H1 (cell line): Measurements from ENCODE around the gene FGFBP1. TPM values are rescaled to one million over a fixed set of nuclear protein-coding genes. Genes with fewer than 3 reads are reported as not detected.

ENCODE experiments used
- CTCF ChIA-PET: fragments of 300-600 bp; sonication (Branson Sonifier 250); formaldehyde crosslinking; loops from one replicate; lab custom pipeline; 2021; ENCODE audit not compliant: partially characterized antibody; lab: Charles Lee
- POLR2A ChIA-PET: fragments of 300-600 bp; sonication (Branson Sonifier 250); formaldehyde crosslinking; loops from one replicate; lab custom pipeline; 2021; ENCODE audit warnings: inconsistent platforms; ENCODE audit not compliant: partially characterized antibody; lab: Charles Lee
- DNase-seq, 2 experiments: peaks; one replicate each; pipeline versions ENCODE4 v3.0.0 to v3.0.0-alpha.2; 2010 to 2022; ENCODE audit warnings: low spot score in 2 of 2, low read depth in 1 of 2, mixed read lengths in 1 of 2
- FAIRE-seq: peaks from 2 replicates; lab custom pipeline; 2011; peaks lifted over from hg19 to GRCh38; lab: Jason Lieb, UNC
- H2AFZ ChIP-seq: 2 replicates; pipeline ENCODE4 v1.8.1; 2012; ENCODE audit warnings: low read length, inconsistent platforms
- H2AK5ac ChIP-seq: 2 replicates; pipeline ENCODE4 v1.6.1; 2013; ENCODE audit warnings: low read depth, low read length
- H2BK120ac ChIP-seq: replicated peaks from 2 replicates; pipeline ENCODE3; 2013; ENCODE audit warnings: low read depth, low read length, inconsistent platforms
- H2BK12ac ChIP-seq: 2 replicates; pipeline ENCODE4 v1.6.1; 2013; ENCODE audit warnings: low read depth, low read length
- H2BK15ac ChIP-seq: 2 replicates; pipeline ENCODE4 v1.6.1; 2013; ENCODE audit warnings: low read length
- H2BK20ac ChIP-seq: 2 replicates; pipeline ENCODE4 v1.6.1; 2013; ENCODE audit warnings: low read length
- H2BK5ac ChIP-seq: 2 replicates; pipeline ENCODE4 v1.6.1; 2013; ENCODE audit warnings: low read depth, low read length
- H3K14ac ChIP-seq: 2 replicates; pipeline ENCODE4 v1.6.1; 2013; ENCODE audit warnings: inconsistent platforms; ENCODE audit not compliant: insufficient read length
- H3K18ac ChIP-seq: 2 replicates; pipeline ENCODE4 v1.6.1; 2013; ENCODE audit warnings: low read length; ENCODE audit errors: extremely low read depth
- H3K23ac ChIP-seq: 2 replicates; pipeline ENCODE4 v1.6.1; 2013; ENCODE audit warnings: inconsistent platforms; ENCODE audit not compliant: insufficient read length
- H3K23me2 ChIP-seq: 2 replicates; pipeline ENCODE4 v1.6.1; 2013; ENCODE audit warnings: low read depth, low read length
- H3K27ac ChIP-seq: 2 replicates; pipeline ENCODE4 v1.6.1; 2011; ENCODE audit warnings: low read depth, low read length, inconsistent platforms
- H3K27me3 ChIP-seq, 4 experiments: replicated peaks in 1 of 4; 1 replicate in 1 of 4; 2 replicates in 3 of 4; pipeline versions ENCODE4 v1.6.1 to v1.8.1; 2011 to 2013; ENCODE audit warnings: low read length in 3 of 4, mild to moderate bottlenecking in 3 of 4, inconsistent platforms in 2 of 4, mixed read lengths in 2 of 4, moderate library complexity in 1 of 4; ENCODE audit not compliant: control insufficient read depth in 3 of 4, insufficient read depth in 3 of 4; ENCODE audit errors: extremely low read depth in 1 of 4
- H3K36me3 ChIP-seq, 4 experiments: 2 replicates each; pipeline versions ENCODE4 v1.6.1 to v1.8.1; 2011 to 2013; ENCODE audit warnings: mild to moderate bottlenecking in 4 of 4, low read length in 3 of 4, moderate library complexity in 2 of 4, control low read depth in 1 of 4, inconsistent platforms in 1 of 4; ENCODE audit not compliant: insufficient read depth in 4 of 4, control insufficient read depth in 2 of 4
- H3K4ac ChIP-seq: replicated peaks from 2 replicates; pipeline ENCODE3; 2013; ENCODE audit warnings: low read length, low read depth, mixed read lengths, inconsistent platforms; ENCODE audit not compliant: insufficient read length
- H3K4me1 ChIP-seq, 4 experiments: replicated peaks in 1 of 4; 1 replicate in 1 of 4; 2 replicates in 3 of 4; pipeline versions ENCODE4 v1.6.1 to v1.8.1; 2011 to 2013; ENCODE audit warnings: low read length in 3 of 4, inconsistent platforms in 2 of 4, mixed read lengths in 1 of 4; ENCODE audit not compliant: insufficient read depth in 4 of 4, control insufficient read depth in 3 of 4
- H3K4me2 ChIP-seq, 2 experiments: 2 replicates each; pipeline versions ENCODE4 v1.6.1 to v1.8.1; 2011 to 2013; ENCODE audit warnings: low read depth in 2 of 2, low read length in 2 of 2, control low read depth in 1 of 2, inconsistent platforms in 1 of 2, mild to moderate bottlenecking in 1 of 2; ENCODE audit not compliant: insufficient read depth in 1 of 2
- H3K4me3 ChIP-seq, 4 experiments: fragments of 200-600, 300-600 bp in 1 of 4; sonication (generic), shearing (Covaris generic), sonication (Bioruptor Twin) in 1 of 4; 2 replicates each; pipeline versions ENCODE4 v1.5.1 to v1.8.1; 2011 to 2016; ENCODE audit warnings: low read length in 4 of 4, low read depth in 3 of 4, control low read depth in 2 of 4, inconsistent platforms in 2 of 4, mild to moderate bottlenecking in 2 of 4, mixed read lengths in 1 of 4, moderate library complexity in 1 of 4; ENCODE audit not compliant: insufficient read depth in 2 of 4; ENCODE audit errors: extremely low read depth in 1 of 4
- H3K56ac ChIP-seq: replicated peaks from 2 replicates; pipeline ENCODE3; 2013; ENCODE audit warnings: low read depth, mild to moderate bottlenecking, mixed read lengths, low read length, inconsistent platforms; ENCODE audit not compliant: insufficient read length
- H3K79me1 ChIP-seq: 2 replicates; pipeline ENCODE4 v1.6.1; 2013; ENCODE audit warnings: low read depth, low read length, control low read depth
- H3K79me2 ChIP-seq, 2 experiments: 2 replicates each; pipeline versions ENCODE4 v1.6.1 to v1.8.1; 2012 to 2013; ENCODE audit warnings: low read length in 2 of 2, mild to moderate bottlenecking in 2 of 2, inconsistent platforms in 1 of 2; ENCODE audit not compliant: insufficient read depth in 2 of 2, control insufficient read depth in 1 of 2
- H3K9ac ChIP-seq, 4 experiments: replicated peaks in 1 of 4; 1 replicate in 1 of 4; 2 replicates in 3 of 4; pipeline versions ENCODE4 v1.6.1 to v1.8.1; 2011 to 2013; ENCODE audit warnings: low read depth in 3 of 4, low read length in 3 of 4, control low read depth in 2 of 4, mild to moderate bottlenecking in 2 of 4, moderate library complexity in 2 of 4, inconsistent platforms in 1 of 4; ENCODE audit errors: extremely low read depth in 1 of 4
- H3K9me3 ChIP-seq, 2 experiments: 2 replicates each; pipeline versions ENCODE4 v1.6.1 to v1.8.1; 2012 to 2013; ENCODE audit warnings: mild to moderate bottlenecking in 2 of 2, moderate library complexity in 2 of 2, control low read depth in 1 of 2, inconsistent platforms in 1 of 2, low read depth in 1 of 2, low read length in 1 of 2, mixed read lengths in 1 of 2; ENCODE audit not compliant: insufficient read depth in 2 of 2
- H4K20me1 ChIP-seq, 2 experiments: replicated peaks in 1 of 2; 2 replicates each; pipeline versions ENCODE3 to v1.8.1; 2011 to 2013; ENCODE audit warnings: inconsistent platforms in 2 of 2, low read length in 2 of 2, mild to moderate bottlenecking in 1 of 2; ENCODE audit not compliant: insufficient read depth in 2 of 2, control insufficient read depth in 1 of 2
- H4K5ac ChIP-seq: 2 replicates; pipeline ENCODE4 v1.6.1; 2013; ENCODE audit warnings: low read length, low read depth, mixed read lengths, inconsistent platforms; ENCODE audit not compliant: insufficient read length
- H4K8ac ChIP-seq: 2 replicates; pipeline ENCODE4 v1.8.0; 2013; ENCODE audit warnings: mild to moderate bottlenecking, moderate library complexity, low read length, inconsistent platforms; ENCODE audit not compliant: insufficient read depth; ENCODE audit errors: extremely low read depth
- H4K91ac ChIP-seq: replicated peaks from 2 replicates; pipeline ENCODE3; 2013; ENCODE audit warnings: low read length, mixed read lengths, inconsistent platforms; ENCODE audit not compliant: insufficient read length
- CEBPB ChIP-seq: IDR thresholded peaks from 2 replicates; pipeline ENCODE4 v1.6.1; 2012; ENCODE audit warnings: low read depth, low read length
- GABPA ChIP-seq: IDR thresholded peaks from 2 replicates; pipeline ENCODE4 v1.6.1; 2011; ENCODE audit warnings: mild to moderate bottlenecking, low read length, moderate library complexity, borderline replicate concordance; ENCODE audit not compliant: insufficient read depth
- JUND ChIP-seq: IDR thresholded peaks from 2 replicates; pipeline ENCODE4 v1.6.1; 2011; ENCODE audit warnings: mild to moderate bottlenecking, improper control_type of control experiment, low read length
- NRF1 ChIP-seq: IDR thresholded peaks from 2 replicates; pipeline ENCODE4 v1.6.1; 2011; ENCODE audit warnings: mild to moderate bottlenecking, low read depth, low read length, improper control_type of control experiment
- RNF2 ChIP-seq: fragments of 200-900, 300-1000 bp; sonication (generic); IDR thresholded peaks from 2 replicates; pipeline ENCODE4 v1.7.1; 2016; ENCODE audit warnings: borderline replicate concordance, low read depth, mild to moderate bottlenecking, antibody characterized with exemption, low read length; ENCODE audit not compliant: poor library complexity, severe bottlenecking; ENCODE audit errors: missing control alignments
- SAP30 ChIP-seq: fragments of 300-600 bp; sonication (generic); IDR thresholded peaks from 2 replicates; pipeline ENCODE4 v1.7.1; 2012; ENCODE audit warnings: low read length, moderate library complexity, mild to moderate bottlenecking, inconsistent platforms; ENCODE audit not compliant: insufficient read depth, insufficient replicate concordance
- WGBS, 2 experiments: shearing (Covaris generic) in 1 of 2; methylation state at CpG; one replicate each; pipeline versions ENCODE4 v1.1.6 to v1.1.7; 2013 to 2015; ENCODE audit warnings: low lambda C conversion rate in 2 of 2, mixed read lengths in 2 of 2, inconsistent platforms in 1 of 2, low coverage in 1 of 2, missing lambda C conversion rate in 1 of 2; ENCODE audit not compliant: insufficient replicate concordance in 2 of 2, insufficient coverage in 1 of 2, insufficient read length in 1 of 2; ENCODE audit errors: extremely low coverage in 1 of 2, missing lambda C conversion rate in 1 of 2; 5-methylcytosine and 5-hydroxymethylcytosine counted together
- polyA plus RNA-seq, 7 experiments: library from polyadenylated mRNA; depleted of rRNA in 3 of 7; stranded (reverse) in 5 of 7; unstranded in 2 of 7; fragments of >200 nt in 5 of 7; fragments of 200-250 nt in 2 of 7; gene quantifications; 1 replicate in 5 of 7; 2 replicates in 1 of 7; 4 replicates in 1 of 7; pipeline versions ENCODE4 v1.2.1 to v1.2.3, GENCODE V29; 2011 to 2013; ENCODE audit warnings: missing spikeins in 2 of 7, mixed read lengths in 2 of 7
- total RNA-seq: library from RNA; stranded (reverse); fragmentation: NEBNext Ultra II Directional; extraction: Animal tissue kit (Norgen Biotek cat#: 25700); gene quantifications from 2 replicates; pipeline ENCODE4 v1.2.1, GENCODE V29; 2021
- TF ChIP-seq, protein P1 (sequence below): IDR thresholded peaks from 2 replicates; pipeline ENCODE4 v1.6.1; 2011; ENCODE audit warnings: low read length, improper control_type of control experiment
- TF ChIP-seq, protein P2 (sequence below): IDR thresholded peaks from 2 replicates; pipeline ENCODE4 v1.6.1; 2012; ENCODE audit warnings: inconsistent platforms
- TF ChIP-seq, protein P3 (sequence below): IDR thresholded peaks from 2 replicates; pipeline ENCODE4 v1.6.1; 2011; ENCODE audit warnings: low read depth, mild to moderate bottlenecking, low read length; ENCODE audit not compliant: insufficient read depth

FGFBP1 gene
- total and polyA plus RNA-seq, 2 of the 8 experiments (the other 6 are each of a cell fraction or from before 2014, with no cell fraction given) = 0.17 to 0.20 TPM

DNA sequence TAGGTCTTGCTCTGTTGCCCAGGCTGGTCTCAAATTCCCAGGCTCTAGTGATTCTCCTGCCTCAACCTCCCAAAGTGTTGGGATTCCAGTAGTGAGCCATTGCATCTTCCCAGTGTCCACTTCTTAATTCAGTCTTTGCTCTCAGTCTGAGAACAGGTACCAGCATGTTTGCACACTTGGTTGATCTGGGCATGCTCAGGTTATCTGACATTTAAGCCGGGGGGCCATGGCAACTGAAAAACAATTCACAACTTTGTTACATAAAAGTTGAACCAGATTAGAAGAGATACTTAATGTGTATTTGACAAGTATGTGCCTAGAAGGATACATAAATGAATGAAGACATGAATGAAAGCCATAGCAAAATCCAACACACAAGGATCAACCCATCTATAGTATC, 39.0 kb downstream of the FGFBP1 start:
- H2AFZ ChIP-seq = no peak overlapping the region
- H3K18ac ChIP-seq = no peak overlapping the region
- H2BK20ac ChIP-seq = no peak overlapping the region
- FAIRE-seq (no peak), DNase-seq (no peak)
- no peaks in the 10 kb centered on the region for H4K20me1 ChIP-seq
- H4K8ac ChIP-seq = no peak overlapping the region
- H3K79me1 ChIP-seq = no peaks in the 10 kb centered on the region
- 95% methylated on average over 1 of the region's 1 CpG; no CpG with 5 or more reads in 1 of the 2 experiments for WGBS, 2 experiments
- H3K27me3 ChIP-seq = no peaks in the 10 kb centered on the region
- no peaks in the 10 kb centered on the region for H3K23me2 ChIP-seq
- H4K91ac ChIP-seq = no peak overlapping the region
- H3K9ac ChIP-seq = no peak overlapping the region
- H2AK5ac ChIP-seq = no peak overlapping the region
- H3K4ac ChIP-seq = no peak overlapping the region
- no peaks in the 10 kb centered on the region for H3K36me3 ChIP-seq
- 0 out of 4 replicates have a peak, but pooled peaks cover 0 to 3% of the 10 kb centered on the region in 2 experiments for H3K9me3 ChIP-seq
- no peak overlapping the region for H2BK120ac ChIP-seq
- H3K4me1 ChIP-seq = no peaks in the 10 kb centered on the region
- ChIA-PET POLR2A (no interaction called here), CTCF (interaction anchor here (0.6 kb wide), 1 partner anchor 24 kb away, joined by 3 read pairs; no protein-coding TSS in a partner anchor)
- H2BK12ac ChIP-seq = no peak overlapping the region
- H4K5ac ChIP-seq = no peak overlapping the region
- no peak overlapping the region for H2BK15ac ChIP-seq
- H2BK5ac ChIP-seq = no peak overlapping the region
- no peak overlapping the region for H3K4me2 ChIP-seq
- no peaks in the 10 kb centered on the region for H3K79me2 ChIP-seq
- no peak overlapping the region for H3K4me3 ChIP-seq
- no peak overlapping the region for H3K27ac ChIP-seq
- H3K23ac ChIP-seq = no peak overlapping the region
- no peak overlapping the region for H3K56ac ChIP-seq
- no peak overlapping the region for H3K14ac ChIP-seq
- TF ChIP-seq, protein P1, sequence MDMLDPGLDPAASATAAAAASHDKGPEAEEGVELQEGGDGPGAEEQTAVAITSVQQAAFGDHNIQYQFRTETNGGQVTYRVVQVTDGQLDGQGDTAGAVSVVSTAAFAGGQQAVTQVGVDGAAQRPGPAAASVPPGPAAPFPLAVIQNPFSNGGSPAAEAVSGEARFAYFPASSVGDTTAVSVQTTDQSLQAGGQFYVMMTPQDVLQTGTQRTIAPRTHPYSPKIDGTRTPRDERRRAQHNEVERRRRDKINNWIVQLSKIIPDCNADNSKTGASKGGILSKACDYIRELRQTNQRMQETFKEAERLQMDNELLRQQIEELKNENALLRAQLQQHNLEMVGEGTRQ = no peak
- TF ChIP-seq RNF2 = no peak
- TF ChIP-seq, protein P2, sequence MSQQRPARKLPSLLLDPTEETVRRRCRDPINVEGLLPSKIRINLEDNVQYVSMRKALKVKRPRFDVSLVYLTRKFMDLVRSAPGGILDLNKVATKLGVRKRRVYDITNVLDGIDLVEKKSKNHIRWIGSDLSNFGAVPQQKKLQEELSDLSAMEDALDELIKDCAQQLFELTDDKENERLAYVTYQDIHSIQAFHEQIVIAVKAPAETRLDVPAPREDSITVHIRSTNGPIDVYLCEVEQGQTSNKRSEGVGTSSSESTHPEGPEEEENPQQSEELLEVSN = no peak
- TF ChIP-seq JUND = no peak
- no peak for TF ChIP-seq CEBPB
- TF ChIP-seq SAP30 = no peak
- TF ChIP-seq GABPA = no peak
- TF ChIP-seq NRF1 = no peak
- TF ChIP-seq, protein P3, sequence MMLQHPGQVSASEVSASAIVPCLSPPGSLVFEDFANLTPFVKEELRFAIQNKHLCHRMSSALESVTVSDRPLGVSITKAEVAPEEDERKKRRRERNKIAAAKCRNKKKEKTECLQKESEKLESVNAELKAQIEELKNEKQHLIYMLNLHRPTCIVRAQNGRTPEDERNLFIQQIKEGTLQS = no peak
